Measurements from ENCODE around the gene OR4K15. TPM values are rescaled to one million over a fixed set of nuclear protein-coding genes. Genes with fewer than 3 reads are reported as not detected.
"Not testable (repeated sequence)": the region's sequence is repeated elsewhere in the genome, so short reads cannot be mapped to it uniquely, and the experiment has no call there.

OR4K15 gene
- total RNA-seq, 1 donor from 2014 or later: not detected

DNA sequence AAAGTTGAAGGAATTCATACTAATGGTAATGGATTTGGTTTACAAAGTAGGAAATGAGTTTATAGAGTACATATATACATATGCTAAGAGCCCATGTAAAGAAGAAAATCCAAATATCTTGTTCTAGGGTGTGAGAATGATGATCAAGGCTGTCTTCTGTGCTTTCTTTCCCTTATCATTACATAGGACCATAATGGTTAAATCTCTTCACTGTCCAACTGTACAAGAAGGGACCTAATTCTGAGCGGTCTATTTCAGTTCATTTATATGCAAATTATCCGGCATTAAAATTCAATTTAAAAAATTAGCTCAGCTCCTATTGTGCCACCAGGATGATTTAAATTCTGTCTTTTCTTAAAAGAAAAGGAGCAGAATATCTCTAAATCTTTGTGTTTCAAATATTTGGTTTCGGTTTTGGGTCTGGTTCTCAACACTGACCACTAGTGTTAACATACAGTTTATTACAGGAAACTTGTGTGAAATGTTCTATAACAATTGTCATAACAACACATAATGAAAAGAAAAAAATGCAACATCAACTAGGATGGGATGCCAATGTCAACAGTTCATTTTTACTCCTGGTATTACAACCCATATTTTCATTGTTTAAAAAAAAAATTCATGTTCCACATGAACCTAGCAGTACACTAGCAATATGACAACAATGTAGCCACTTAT is 27.8 kb upstream of the OR4K15 start:
- Histone ChIP-seq H3K4me3 (ENCODE audit: insufficient read depth, low read depth, low read length) (no peak overlapping the region), H3K9ac (ENCODE audit: low read length) (no peak overlapping the region), H2AFZ (ENCODE audit: low read depth, low read length) (no peak overlapping the region), H3K4me1 (ENCODE audit: insufficient read depth, low read length) (no peaks in the 10 kb centered on the region), H3K36me3 (ENCODE audit: insufficient read depth, low read length) (no peaks in the 10 kb centered on the region), H3K9me3 (ENCODE audit: insufficient read depth, low read depth, low read length) (peaks cover 2% of the 10 kb centered on the region), H3K79me2 (ENCODE audit: insufficient read depth, low read length) (no peaks in the 10 kb centered on the region), H3K27me3 (ENCODE audit: insufficient read depth, low read length) (no peaks in the 10 kb centered on the region), H3K27ac (ENCODE audit: low read depth, low read length) (no peak overlapping the region), H4K20me1 (ENCODE audit: insufficient read depth, low read length) (no peaks in the 10 kb centered on the region), H3K4me2 (ENCODE audit: low read length) (no peak overlapping the region)
- Mint-ChIP-seq H3K27ac (ENCODE audit: unreplicated experiment) (no peak overlapping the region), H3K36me3 (ENCODE audit: low read depth, unreplicated experiment) (no peaks in the 10 kb centered on the region), H3K27me3 (ENCODE audit: low read depth, unreplicated experiment) (no peaks in the 10 kb centered on the region), H3K9me3 (ENCODE audit: unreplicated experiment) (no peaks in the 10 kb centered on the region), H3K4me3 (ENCODE audit: unreplicated experiment) (no peak overlapping the region), H3K4me1 (ENCODE audit: low read depth, unreplicated experiment) (no peaks in the 10 kb centered on the region)
- FAIRE-seq (peak; percentile 13), DNase-seq (ENCODE audit: low read depth) (no peak)
- TF ChIP-seq EZH2 (IDR thresholded peaks at IDR 0.05; ENCODE audit: insufficient read depth, low read length): no peak
- TF ChIP-seq, protein P1, sequence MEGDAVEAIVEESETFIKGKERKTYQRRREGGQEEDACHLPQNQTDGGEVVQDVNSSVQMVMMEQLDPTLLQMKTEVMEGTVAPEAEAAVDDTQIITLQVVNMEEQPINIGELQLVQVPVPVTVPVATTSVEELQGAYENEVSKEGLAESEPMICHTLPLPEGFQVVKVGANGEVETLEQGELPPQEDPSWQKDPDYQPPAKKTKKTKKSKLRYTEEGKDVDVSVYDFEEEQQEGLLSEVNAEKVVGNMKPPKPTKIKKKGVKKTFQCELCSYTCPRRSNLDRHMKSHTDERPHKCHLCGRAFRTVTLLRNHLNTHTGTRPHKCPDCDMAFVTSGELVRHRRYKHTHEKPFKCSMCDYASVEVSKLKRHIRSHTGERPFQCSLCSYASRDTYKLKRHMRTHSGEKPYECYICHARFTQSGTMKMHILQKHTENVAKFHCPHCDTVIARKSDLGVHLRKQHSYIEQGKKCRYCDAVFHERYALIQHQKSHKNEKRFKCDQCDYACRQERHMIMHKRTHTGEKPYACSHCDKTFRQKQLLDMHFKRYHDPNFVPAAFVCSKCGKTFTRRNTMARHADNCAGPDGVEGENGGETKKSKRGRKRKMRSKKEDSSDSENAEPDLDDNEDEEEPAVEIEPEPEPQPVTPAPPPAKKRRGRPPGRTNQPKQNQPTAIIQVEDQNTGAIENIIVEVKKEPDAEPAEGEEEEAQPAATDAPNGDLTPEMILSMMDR (IDR thresholded peaks at IDR 0.05; ENCODE audit: insufficient read depth, low read depth, low read length): no peak

DNA sequence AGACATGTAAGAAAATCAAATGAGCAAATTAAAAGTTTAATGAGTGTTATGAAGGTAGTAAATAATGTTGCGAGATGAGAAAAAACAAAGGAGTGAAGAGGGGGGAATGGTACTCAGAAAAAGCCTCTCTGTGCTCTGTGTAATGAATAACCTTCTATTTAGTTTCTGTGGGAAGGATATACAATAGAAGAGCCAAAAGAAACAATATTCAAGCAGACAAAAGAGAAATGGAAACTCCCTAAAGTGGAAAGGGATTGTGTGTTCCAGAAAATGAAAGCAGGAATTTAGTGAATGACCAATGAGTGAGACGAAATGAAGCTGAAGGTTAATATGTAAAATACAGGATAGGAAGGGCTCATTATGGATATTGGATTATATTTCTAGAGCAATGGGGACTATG is 26.2 kb upstream of the OR4K15 start:
- Histone ChIP-seq H4K20me1 (ENCODE audit: insufficient read depth, low read length) (no peaks in the 10 kb centered on the region), H3K27me3 (ENCODE audit: insufficient read depth, low read length) (no peaks in the 10 kb centered on the region), H3K9ac (ENCODE audit: low read length) (no peak overlapping the region), H3K36me3 (ENCODE audit: insufficient read depth, low read length) (no peaks in the 10 kb centered on the region), H3K27ac (ENCODE audit: low read depth, low read length) (no peak overlapping the region), H2AFZ (ENCODE audit: low read depth, low read length) (no peak overlapping the region), H3K4me2 (ENCODE audit: low read length) (no peak overlapping the region), H3K9me3 (ENCODE audit: insufficient read depth, low read depth, low read length) (peaks cover 2% of the 10 kb centered on the region), H3K79me2 (ENCODE audit: insufficient read depth, low read length) (no peaks in the 10 kb centered on the region), H3K4me3 (ENCODE audit: insufficient read depth, low read depth, low read length) (no peak overlapping the region), H3K4me1 (ENCODE audit: insufficient read depth, low read length) (no peaks in the 10 kb centered on the region)
- Mint-ChIP-seq H3K36me3 (ENCODE audit: low read depth, unreplicated experiment) (no peaks in the 10 kb centered on the region), H3K4me3 (ENCODE audit: unreplicated experiment) (no peak overlapping the region), H3K4me1 (ENCODE audit: low read depth, unreplicated experiment) (no peaks in the 10 kb centered on the region), H3K9me3 (ENCODE audit: unreplicated experiment) (no peaks in the 10 kb centered on the region), H3K27me3 (ENCODE audit: low read depth, unreplicated experiment) (no peaks in the 10 kb centered on the region), H3K27ac (ENCODE audit: unreplicated experiment) (no peak overlapping the region)
- DNase-seq (ENCODE audit: low read depth) (no peak), FAIRE-seq (no peak)
- TF ChIP-seq, protein P1 (IDR thresholded peaks at IDR 0.05; ENCODE audit: insufficient read depth, low read depth, low read length): no peak
- TF ChIP-seq EZH2 (IDR thresholded peaks at IDR 0.05; ENCODE audit: insufficient read depth, low read length): no peak

DNA sequence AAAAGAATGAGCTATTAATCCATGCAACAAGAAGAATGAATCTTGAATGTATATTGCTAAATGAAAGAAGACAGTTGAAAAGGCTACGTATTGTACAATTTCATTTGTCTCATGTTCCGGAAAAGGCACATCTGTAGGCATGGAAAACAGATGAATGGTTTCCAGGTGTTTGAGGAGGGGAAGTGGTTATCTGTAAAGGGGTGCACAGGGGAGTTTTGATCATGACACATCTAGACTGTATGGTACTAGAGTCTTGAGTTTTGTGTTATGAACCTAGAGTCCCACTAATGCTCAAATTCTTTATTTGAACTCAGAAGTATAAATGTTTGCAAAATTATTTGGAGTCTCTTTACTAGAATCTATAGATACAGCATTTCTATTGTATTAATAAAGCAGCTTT is 5.7 kb upstream of the OR4K15 start:
- not testable (repeated sequence) for H3K4me1 Mint-ChIP-seq (ENCODE audit: low read depth, unreplicated experiment); DNase-seq (ENCODE audit: low read depth); FAIRE-seq; H3K4me3 Mint-ChIP-seq (ENCODE audit: unreplicated experiment); H3K27ac Mint-ChIP-seq (ENCODE audit: unreplicated experiment); H3K27me3 Mint-ChIP-seq (ENCODE audit: low read depth, unreplicated experiment); H3K4me3 ChIP-seq (ENCODE audit: insufficient read depth, low read depth, low read length); H3K36me3 ChIP-seq (ENCODE audit: insufficient read depth, low read length); H3K27me3 ChIP-seq (ENCODE audit: insufficient read depth, low read length); H3K79me2 ChIP-seq (ENCODE audit: insufficient read depth, low read length); H3K27ac ChIP-seq (ENCODE audit: low read depth, low read length); H3K4me1 ChIP-seq (ENCODE audit: insufficient read depth, low read length); H3K9me3 Mint-ChIP-seq (ENCODE audit: unreplicated experiment); H4K20me1 ChIP-seq (ENCODE audit: insufficient read depth, low read length); H3K36me3 Mint-ChIP-seq (ENCODE audit: low read depth, unreplicated experiment); H3K9ac ChIP-seq (ENCODE audit: low read length); H3K4me2 ChIP-seq (ENCODE audit: low read length); H3K9me3 ChIP-seq (ENCODE audit: insufficient read depth, low read depth, low read length); H2AFZ ChIP-seq (ENCODE audit: low read depth, low read length)

All from astrocyte (in vitro differentiated cells and primary cell).